H9 (cell line): ENCODE data around the gene EID1. TPM values are rescaled to one million over a fixed set of nuclear protein-coding genes. Genes with fewer than 3 reads are reported as not detected.
A peak's percentile ranks its signal among the peaks of the same experiment; 100 is the strongest.

Source experiments
- DNase-seq: peaks from one replicate; pipeline ENCODE4 v3.0.0-alpha.2; 2017
- H2AFZ ChIP-seq: one replicate; pipeline ENCODE4 v1.6.1; 2013; ENCODE audit warnings: mild to moderate bottlenecking, low read length, control low read depth, moderate library complexity
- H2AK5ac ChIP-seq: 2 replicates; pipeline ENCODE4 v1.6.1; 2013; ENCODE audit warnings: low read length, control low read depth, mixed read lengths; ENCODE audit not compliant: insufficient read length
- H2BK120ac ChIP-seq: one replicate; pipeline ENCODE4 v1.6.1; 2013; ENCODE audit warnings: low read depth, mild to moderate bottlenecking, low read length, control low read depth, inconsistent platforms; ENCODE audit not compliant: poor library complexity, severe bottlenecking
- H2BK12ac ChIP-seq: 2 replicates; pipeline ENCODE4 v1.6.1; 2013; ENCODE audit warnings: low read length, control low read depth, mixed read lengths, low read depth; ENCODE audit not compliant: insufficient read length
- H2BK15ac ChIP-seq: 2 replicates; pipeline ENCODE4 v1.6.1; 2013; ENCODE audit warnings: low read depth, low read length, control low read depth
- H2BK20ac ChIP-seq: one replicate; pipeline ENCODE4 v1.6.1; 2013; ENCODE audit warnings: low read depth, mild to moderate bottlenecking, low read length, control low read depth, inconsistent platforms; ENCODE audit not compliant: poor library complexity, severe bottlenecking
- H2BK5ac ChIP-seq: 2 replicates; pipeline ENCODE4 v1.6.1; 2013; ENCODE audit warnings: low read length, control low read depth, mixed read lengths; ENCODE audit not compliant: insufficient read length
- H3K14ac ChIP-seq: 2 replicates; pipeline ENCODE4 v1.6.1; 2013; ENCODE audit warnings: low read length, control low read depth; ENCODE audit not compliant: insufficient read depth
- H3K18ac ChIP-seq: 2 replicates; pipeline ENCODE4 v1.6.1; 2013; ENCODE audit warnings: low read depth, mild to moderate bottlenecking, mixed read lengths, low read length, control low read depth; ENCODE audit not compliant: insufficient read length
- H3K23ac ChIP-seq: 2 replicates; pipeline ENCODE4 v1.6.1; 2013; ENCODE audit warnings: low read length, control low read depth, mixed read lengths, low read depth; ENCODE audit not compliant: insufficient read length
- H3K23me2 ChIP-seq: 2 replicates; pipeline ENCODE4 v1.6.1; 2013; ENCODE audit warnings: low read depth, mild to moderate bottlenecking, mixed read lengths, low read length, control low read depth; ENCODE audit not compliant: insufficient read length, poor library complexity, severe bottlenecking
- H3K27ac ChIP-seq: 2 replicates; pipeline ENCODE4 v1.5.1; 2013; ENCODE audit warnings: low read length, control low read depth, mixed read lengths, low read depth; ENCODE audit not compliant: insufficient read length
- H3K27me3 ChIP-seq: 2 replicates; pipeline ENCODE4 v1.6.1; 2013; ENCODE audit warnings: low read length, control low read depth, inconsistent platforms; ENCODE audit not compliant: insufficient read depth
- H3K4ac ChIP-seq: 2 replicates; pipeline ENCODE4 v1.6.1; 2013; ENCODE audit warnings: low read depth, mild to moderate bottlenecking, control low read depth, inconsistent platforms, low read length, moderate library complexity
- H3K4me1 ChIP-seq: 2 replicates; pipeline ENCODE4 v1.6.1; 2013; ENCODE audit warnings: low read length, control low read depth, inconsistent platforms; ENCODE audit not compliant: insufficient read depth
- H3K4me2 ChIP-seq: 2 replicates; pipeline ENCODE4 v1.6.1; 2013; ENCODE audit warnings: low read length, control low read depth, mixed read lengths; ENCODE audit not compliant: insufficient read length, insufficient read depth
- H3K56ac ChIP-seq: 2 replicates; pipeline ENCODE4 v1.6.1; 2013; ENCODE audit warnings: low read depth, mild to moderate bottlenecking, mixed read lengths, low read length, control low read depth; ENCODE audit not compliant: insufficient read length
- H3K79me1 ChIP-seq: 2 replicates; pipeline ENCODE4 v1.6.1; 2013; ENCODE audit warnings: low read depth, mild to moderate bottlenecking, moderate library complexity, low read length, control low read depth, inconsistent platforms; ENCODE audit not compliant: insufficient read depth, poor library complexity, severe bottlenecking
- H3K79me2 ChIP-seq: 2 replicates; pipeline ENCODE4 v1.6.1; 2013; ENCODE audit warnings: low read length, control low read depth, inconsistent platforms; ENCODE audit not compliant: insufficient read depth
- H3K9ac ChIP-seq: 2 replicates; pipeline ENCODE4 v1.6.1; 2013; ENCODE audit warnings: low read length, control low read depth, mixed read lengths; ENCODE audit not compliant: insufficient read length; ENCODE audit errors: extremely low read depth
- H3K9me3 ChIP-seq: one replicate; pipeline ENCODE4 v1.6.1; 2013; ENCODE audit warnings: low read depth, low read length, inconsistent platforms; ENCODE audit not compliant: control insufficient read depth
- H3T11ph ChIP-seq: one replicate; pipeline ENCODE4 v1.6.1; 2013; ENCODE audit warnings: mild to moderate bottlenecking, low read length, control low read depth, inconsistent platforms
- H4K20me1 ChIP-seq: one replicate; pipeline ENCODE4 v1.6.1; 2013; ENCODE audit not compliant: control insufficient read depth, insufficient read length, insufficient read depth
- H4K5ac ChIP-seq: 2 replicates; pipeline ENCODE4 v1.6.1; 2013; ENCODE audit warnings: low read depth, mild to moderate bottlenecking, mixed read lengths, low read length, control low read depth; ENCODE audit not compliant: insufficient read length
- H4K8ac ChIP-seq: replicated peaks from 2 replicates; pipeline ENCODE4 v1.6.1; 2013; ENCODE audit warnings: low read length, control low read depth, mixed read lengths, low read depth; ENCODE audit not compliant: insufficient read length
- H4K91ac ChIP-seq: 2 replicates; pipeline ENCODE4 v1.6.1; 2013; ENCODE audit warnings: low read depth, mild to moderate bottlenecking, moderate library complexity, mixed read lengths, low read length, control low read depth; ENCODE audit not compliant: insufficient read length
- H3K27ac Mint-ChIP-seq, 3 experiments: 2 replicates in 2 of 3; 3 replicates in 1 of 3; pipeline ENCODE4 v1.8.0; 2020 to 2021; ENCODE audit warnings: mixed read lengths in 3 of 3, mild to moderate bottlenecking in 1 of 3, moderate library complexity in 1 of 3
- H3K27me3 Mint-ChIP-seq: 2 replicates; pipeline ENCODE4 v1.8.0; 2021; ENCODE audit warnings: low read depth, mild to moderate bottlenecking, moderate library complexity, mixed read lengths
- H3K36me3 Mint-ChIP-seq, 3 experiments: 2 replicates in 2 of 3; 3 replicates in 1 of 3; pipeline ENCODE4 v1.8.0; 2020 to 2021; ENCODE audit warnings: low read depth in 3 of 3, mixed read lengths in 3 of 3; ENCODE audit not compliant: insufficient read depth in 1 of 3
- H3K4me1 Mint-ChIP-seq, 2 experiments: 2 replicates each; pipeline ENCODE4 v1.8.0; 2020; ENCODE audit warnings: mixed read lengths in 2 of 2
- H3K4me3 Mint-ChIP-seq, 2 experiments: 2 replicates in 1 of 2; 3 replicates in 1 of 2; pipeline ENCODE4 v1.8.0; 2020 to 2021; ENCODE audit warnings: mild to moderate bottlenecking in 2 of 2, mixed read lengths in 2 of 2, moderate library complexity in 1 of 2
- H3K9me3 Mint-ChIP-seq, 2 experiments: 2 replicates in 1 of 2; 3 replicates in 1 of 2; pipeline ENCODE4 v1.8.0; 2020; ENCODE audit warnings: mild to moderate bottlenecking in 2 of 2, mixed read lengths in 2 of 2, moderate library complexity in 1 of 2
- WGBS: extraction: QIAGEN DNeasy Blood & Tissue Kit; methylation state at CpG from one replicate; pipeline ENCODE4 v1.1.7; 2013; ENCODE audit warnings: missing lambda C conversion rate, low lambda C conversion rate, mixed read lengths; ENCODE audit not compliant: insufficient read length; ENCODE audit errors: extremely low coverage; 5-methylcytosine and 5-hydroxymethylcytosine counted together
- total RNA-seq: library from RNA; stranded (reverse); gene quantifications from 2 replicates; pipeline ENCODE4 v1.2.1, GENCODE V29; 2021
- TF ChIP-seq, protein P1 (sequence below): fragments of 200-600 bp; sonication (generic); conservative IDR thresholded peaks from 3 replicates; pipeline ENCODE4 v1.8.0; 2021; ENCODE audit warnings: antibody characterized with exemption, mild to moderate bottlenecking

Gene EID1
- total RNA-seq, 1 experiment from 2014 or later = 113 TPM

GRCh38 chr15:48896869-48897814, 19.2 kb downstream of the EID1 start:
- H3K27me3 Mint-ChIP-seq = no peaks in the 10 kb centered on the region
- Histone ChIP-seq H3K27me3 (no peaks in the 10 kb centered on the region), H2BK20ac (peak overlapping the region; percentile 60), H2AFZ (peak overlapping the region; percentile 98), H4K8ac (no peak overlapping the region), H3K9me3 (no peaks in the 10 kb centered on the region), H4K20me1 (no peaks in the 10 kb centered on the region), H3K23me2 (no peaks in the 10 kb centered on the region), H3T11ph (no peak overlapping the region), H2BK12ac (no peak overlapping the region), H3K18ac (peak overlapping the region; percentile 42), H3K4me2 (no peak overlapping the region), H2BK5ac (no peak overlapping the region), H3K4ac (no peak overlapping the region), H3K27ac (no peak overlapping the region), H3K14ac (no peak overlapping the region), H3K79me2 (no peaks in the 10 kb centered on the region), H3K9ac (no peak overlapping the region), H3K23ac (no peak overlapping the region), H3K56ac (no peak overlapping the region), H3K79me1 (no peaks in the 10 kb centered on the region), H4K91ac (no peak overlapping the region), H2AK5ac (no peak overlapping the region), H3K4me1 (no peaks in the 10 kb centered on the region; the same call in 1 of the 2 replicates), H2BK15ac (no peak overlapping the region), H2BK120ac (no peak overlapping the region), H4K5ac (no peak overlapping the region)
- TF ChIP-seq, protein P1, sequence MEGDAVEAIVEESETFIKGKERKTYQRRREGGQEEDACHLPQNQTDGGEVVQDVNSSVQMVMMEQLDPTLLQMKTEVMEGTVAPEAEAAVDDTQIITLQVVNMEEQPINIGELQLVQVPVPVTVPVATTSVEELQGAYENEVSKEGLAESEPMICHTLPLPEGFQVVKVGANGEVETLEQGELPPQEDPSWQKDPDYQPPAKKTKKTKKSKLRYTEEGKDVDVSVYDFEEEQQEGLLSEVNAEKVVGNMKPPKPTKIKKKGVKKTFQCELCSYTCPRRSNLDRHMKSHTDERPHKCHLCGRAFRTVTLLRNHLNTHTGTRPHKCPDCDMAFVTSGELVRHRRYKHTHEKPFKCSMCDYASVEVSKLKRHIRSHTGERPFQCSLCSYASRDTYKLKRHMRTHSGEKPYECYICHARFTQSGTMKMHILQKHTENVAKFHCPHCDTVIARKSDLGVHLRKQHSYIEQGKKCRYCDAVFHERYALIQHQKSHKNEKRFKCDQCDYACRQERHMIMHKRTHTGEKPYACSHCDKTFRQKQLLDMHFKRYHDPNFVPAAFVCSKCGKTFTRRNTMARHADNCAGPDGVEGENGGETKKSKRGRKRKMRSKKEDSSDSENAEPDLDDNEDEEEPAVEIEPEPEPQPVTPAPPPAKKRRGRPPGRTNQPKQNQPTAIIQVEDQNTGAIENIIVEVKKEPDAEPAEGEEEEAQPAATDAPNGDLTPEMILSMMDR = no peak
- H3K9me3 Mint-ChIP-seq = no peaks in the 10 kb centered on the region
- H3K4me1 Mint-ChIP-seq = peaks cover 16 to 18% of the 10 kb centered on the region in 2 experiments
- no peak overlapping the region for H3K4me3 Mint-ChIP-seq
- H3K27ac Mint-ChIP-seq = peak overlapping the region; percentile 8 to 68 (median 33); a peak in 5 of 7 replicates
- no peaks in the 10 kb centered on the region for H3K36me3 Mint-ChIP-seq
- WGBS = no CpG with 5 or more reads among the region's 13 CpGs
- DNase-seq = no peak
